GM18511 (cell line): ENCODE measurements around the gene TAF11L2.
"Not testable (repeated sequence)": the region's sequence is repeated elsewhere in the genome, so short reads cannot be mapped to it uniquely, and the experiment has no call there.

Source experiments
- ATAC-seq: cut with Tn5 transposase; IDR thresholded peaks from one replicate; pipeline ENCODE4 v1.9.1; 2021; ENCODE audit warnings: mild to moderate bottlenecking, moderate library complexity; ENCODE audit not compliant: unreplicated experiment

Gene TAF11L2

DNA sequence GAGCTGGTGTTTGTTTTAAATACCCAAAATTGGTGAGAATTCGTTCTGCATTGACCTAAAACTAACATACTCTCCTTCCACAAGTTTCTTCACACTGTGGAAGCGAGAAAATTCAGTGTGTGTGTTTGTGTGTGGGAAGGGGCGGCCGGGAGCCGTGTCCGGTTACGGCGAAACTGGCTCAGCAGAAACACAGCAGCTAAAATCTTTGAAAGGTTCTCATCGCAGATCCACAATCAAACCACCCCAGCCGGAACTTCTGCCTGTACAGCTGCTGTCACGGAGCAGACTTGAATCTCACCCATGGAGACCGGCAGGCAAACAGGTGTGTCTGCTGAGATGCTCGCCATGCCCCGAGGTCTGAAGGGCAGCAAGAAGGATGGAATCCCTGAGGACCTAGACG is 26.9 kb downstream of the TAF11L2 start, which contains the start of gene TAF11L5:
Gene TAF11L5, plus strand, starts transcription at position 301 of the 400 bp plus-strand sequence.
- ATAC-seq: not testable (repeated sequence)

DNA sequence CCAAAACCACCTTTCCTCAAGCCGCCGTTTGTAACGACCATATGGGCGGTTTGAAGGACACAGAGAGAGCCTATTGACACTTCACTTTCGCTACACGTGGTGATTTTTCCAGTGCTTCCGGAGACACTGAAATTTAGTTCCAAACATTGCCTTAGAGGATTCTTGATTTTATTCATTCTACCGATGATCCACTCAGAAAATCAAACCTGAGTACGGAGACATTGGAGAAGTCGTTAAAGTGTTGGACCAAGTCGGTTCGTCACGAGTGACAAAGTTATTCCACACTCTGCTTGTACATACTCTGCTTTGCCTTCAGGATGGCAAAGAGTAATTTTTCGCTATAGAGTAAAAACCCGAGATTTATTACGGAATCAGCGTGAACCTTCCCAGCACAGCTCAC is 28.5 kb downstream of the TAF11L2 start:
- not testable (repeated sequence) for ATAC-seq

DNA sequence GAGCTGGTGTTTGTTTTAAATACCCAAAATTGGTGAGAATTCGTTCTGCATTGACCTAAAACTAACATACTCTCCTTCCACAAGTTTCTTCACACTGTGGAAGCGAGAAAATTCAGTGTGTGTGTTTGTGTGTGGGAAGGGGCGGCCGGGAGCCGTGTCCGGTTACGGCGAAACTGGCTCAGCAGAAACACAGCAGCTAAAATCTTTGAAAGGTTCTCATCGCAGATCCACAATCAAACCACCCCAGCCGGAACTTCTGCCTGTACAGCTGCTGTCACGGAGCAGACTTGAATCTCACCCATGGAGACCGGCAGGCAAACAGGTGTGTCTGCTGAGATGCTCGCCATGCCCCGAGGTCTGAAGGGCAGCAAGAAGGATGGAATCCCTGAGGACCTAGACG is 30.3 kb downstream of the TAF11L2 start, which contains the start of gene TAF11L6:
Gene TAF11L6, plus strand, starts transcription at position 301 of the 400 bp plus-strand sequence.
- ATAC-seq: not testable (repeated sequence)
